ENCODE measurements around the gene MRM1.

The MRM1 gene

GRCh38 chr17:36623281-36623680 is 21.9 kb downstream of the MRM1 start:
- H3K36me3 ChIP-seq (ENCODE audit: control insufficient read depth, insufficient read depth, low read length), result no peaks in the 10 kb centered on the region
- H3K4me3 ChIP-seq (ENCODE audit: low read length), result no peak overlapping the region
- no peaks in the 10 kb centered on the region for H3K9me3 ChIP-seq (ENCODE audit: control insufficient read depth, low read length)
- H3K9ac ChIP-seq (ENCODE audit: low read length), result no peak overlapping the region
- H3K27me3 ChIP-seq (ENCODE audit: control insufficient read depth, insufficient read depth, low read length), result no peaks in the 10 kb centered on the region
- no peaks in the 10 kb centered on the region for H3K4me1 ChIP-seq (ENCODE audit: control insufficient read depth, insufficient read depth, low read length)

GRCh38 chr17:36625188-36625587 is 23.8 kb downstream of the MRM1 start:
- Histone ChIP-seq H3K36me3 (ENCODE audit: control insufficient read depth, insufficient read depth, low read length) (no peaks in the 10 kb centered on the region), H3K4me3 (ENCODE audit: low read length) (no peak overlapping the region), H3K4me1 (ENCODE audit: control insufficient read depth, insufficient read depth, low read length) (no peaks in the 10 kb centered on the region), H3K9ac (ENCODE audit: low read length) (no peak overlapping the region), H3K27me3 (ENCODE audit: control insufficient read depth, insufficient read depth, low read length) (no peaks in the 10 kb centered on the region), H3K9me3 (ENCODE audit: control insufficient read depth, low read length) (no peaks in the 10 kb centered on the region)

GRCh38 chr17:36627101-36627500 is 25.7 kb downstream of the MRM1 start:
- H3K27me3 ChIP-seq (ENCODE audit: control insufficient read depth, insufficient read depth, low read length), result peaks cover 5% of the 10 kb centered on the region
- no peak overlapping the region for H3K4me3 ChIP-seq (ENCODE audit: low read length)
- H3K9ac ChIP-seq (ENCODE audit: low read length), result no peak overlapping the region
- H3K4me1 ChIP-seq (ENCODE audit: control insufficient read depth, insufficient read depth, low read length), result no peaks in the 10 kb centered on the region
- no peaks in the 10 kb centered on the region for H3K9me3 ChIP-seq (ENCODE audit: control insufficient read depth, low read length)
- H3K36me3 ChIP-seq (ENCODE audit: control insufficient read depth, insufficient read depth, low read length), result no peaks in the 10 kb centered on the region

GRCh38 chr17:36628576-36628975 is 27.2 kb downstream of the MRM1 start:
- Histone ChIP-seq H3K4me3 (ENCODE audit: low read length) (no peak overlapping the region), H3K9ac (ENCODE audit: low read length) (no peak overlapping the region), H3K27me3 (ENCODE audit: control insufficient read depth, insufficient read depth, low read length) (peaks cover 16% of the 10 kb centered on the region), H3K4me1 (ENCODE audit: control insufficient read depth, insufficient read depth, low read length) (no peaks in the 10 kb centered on the region), H3K36me3 (ENCODE audit: control insufficient read depth, insufficient read depth, low read length) (no peaks in the 10 kb centered on the region), H3K9me3 (ENCODE audit: control insufficient read depth, low read length) (no peaks in the 10 kb centered on the region)

- H3K9ac ChIP-seq (ENCODE audit: low read length), result no peak overlapping the region
Observed at GRCh38 chr17:36629252-36629847, 28.0 kb downstream of the MRM1 start.

GRCh38 chr17:36629970-36630502 is 28.7 kb downstream of the MRM1 start:
- Histone ChIP-seq H3K9ac (ENCODE audit: low read length) (no peak overlapping the region), H3K4me1 (ENCODE audit: control insufficient read depth, insufficient read depth, low read length) (no peaks in the 10 kb centered on the region), H3K4me3 (ENCODE audit: low read length) (no peak overlapping the region), H3K9me3 (ENCODE audit: control insufficient read depth, low read length) (no peaks in the 10 kb centered on the region), H3K36me3 (ENCODE audit: control insufficient read depth, insufficient read depth, low read length) (no peaks in the 10 kb centered on the region), H3K27me3 (ENCODE audit: control insufficient read depth, insufficient read depth, low read length) (peaks cover 21% of the 10 kb centered on the region)

More at GRCh38 chr17:36629252-36629847, 28.0 kb downstream of the MRM1 start:
- no peaks in the 10 kb centered on the region for H3K9me3 ChIP-seq (ENCODE audit: control insufficient read depth, low read length)
- H3K4me1 ChIP-seq (ENCODE audit: control insufficient read depth, insufficient read depth, low read length), result no peaks in the 10 kb centered on the region
- H3K4me3 ChIP-seq (ENCODE audit: low read length), result no peak overlapping the region
- no peaks in the 10 kb centered on the region for H3K36me3 ChIP-seq (ENCODE audit: control insufficient read depth, insufficient read depth, low read length)
- peaks cover 20% of the 10 kb centered on the region for H3K27me3 ChIP-seq (ENCODE audit: control insufficient read depth, insufficient read depth, low read length)

GRCh38 chr17:36631022-36631421 is 29.6 kb downstream of the MRM1 start:
- Histone ChIP-seq H3K36me3 (ENCODE audit: control insufficient read depth, insufficient read depth, low read length) (no peaks in the 10 kb centered on the region), H3K9ac (ENCODE audit: low read length) (no peak overlapping the region), H3K4me1 (ENCODE audit: control insufficient read depth, insufficient read depth, low read length) (no peaks in the 10 kb centered on the region), H3K9me3 (ENCODE audit: control insufficient read depth, low read length) (no peaks in the 10 kb centered on the region), H3K27me3 (ENCODE audit: control insufficient read depth, insufficient read depth, low read length) (peaks cover 25% of the 10 kb centered on the region), H3K4me3 (ENCODE audit: low read length) (no peak overlapping the region)

GRCh38 chr17:36632916-36633771 is 31.8 kb downstream of the MRM1 start:
- H3K9me3 ChIP-seq (ENCODE audit: control insufficient read depth, low read length), result no peaks in the 10 kb centered on the region
- no peaks in the 10 kb centered on the region for H3K36me3 ChIP-seq (ENCODE audit: control insufficient read depth, insufficient read depth, low read length)
- H3K4me3 ChIP-seq (ENCODE audit: low read length), result no peak overlapping the region
- no peaks in the 10 kb centered on the region for H3K4me1 ChIP-seq (ENCODE audit: control insufficient read depth, insufficient read depth, low read length)
- no peak overlapping the region for H3K9ac ChIP-seq (ENCODE audit: low read length)
- H3K27me3 ChIP-seq (ENCODE audit: control insufficient read depth, insufficient read depth, low read length), result peaks cover 25% of the 10 kb centered on the region

GRCh38 chr17:36640346-36640745 is 39.0 kb downstream of the MRM1 start:
- Histone ChIP-seq H3K9ac (ENCODE audit: low read length) (no peak overlapping the region), H3K4me1 (ENCODE audit: control insufficient read depth, insufficient read depth, low read length) (peaks cover 8% of the 10 kb centered on the region), H3K4me3 (ENCODE audit: low read length) (no peak overlapping the region), H3K36me3 (ENCODE audit: control insufficient read depth, insufficient read depth, low read length) (no peaks in the 10 kb centered on the region), H3K27me3 (ENCODE audit: control insufficient read depth, insufficient read depth, low read length) (peaks cover 60% of the 10 kb centered on the region), H3K9me3 (ENCODE audit: control insufficient read depth, low read length) (no peaks in the 10 kb centered on the region)

- Histone ChIP-seq H3K36me3 (ENCODE audit: control insufficient read depth, insufficient read depth, low read length) (no peaks in the 10 kb centered on the region), H3K9ac (ENCODE audit: low read length) (no peak overlapping the region), H3K4me3 (ENCODE audit: low read length) (no peak overlapping the region), H3K4me1 (ENCODE audit: control insufficient read depth, insufficient read depth, low read length) (peaks cover 8% of the 10 kb centered on the region), H3K9me3 (ENCODE audit: control insufficient read depth, low read length) (no peaks in the 10 kb centered on the region), H3K27me3 (ENCODE audit: control insufficient read depth, insufficient read depth, low read length) (peaks cover 63% of the 10 kb centered on the region)
Observed at GRCh38 chr17:36640836-36641235, 39.5 kb downstream of the MRM1 start.

GRCh38 chr17:36641331-36641876 is 40.0 kb downstream of the MRM1 start:
- Histone ChIP-seq H3K4me3 (ENCODE audit: low read length) (no peak overlapping the region), H3K36me3 (ENCODE audit: control insufficient read depth, insufficient read depth, low read length) (no peaks in the 10 kb centered on the region), H3K9ac (ENCODE audit: low read length) (no peak overlapping the region), H3K27me3 (ENCODE audit: control insufficient read depth, insufficient read depth, low read length) (peaks cover 63% of the 10 kb centered on the region), H3K4me1 (ENCODE audit: control insufficient read depth, insufficient read depth, low read length) (peaks cover 8% of the 10 kb centered on the region), H3K9me3 (ENCODE audit: control insufficient read depth, low read length) (no peaks in the 10 kb centered on the region)
